AG10803 (cell line): ENCODE results near the gene EPHA10.
A peak's percentile ranks its signal among the peaks of the same experiment; 100 is the strongest.

ENCODE experiments used
- DNase-seq: peaks from one replicate; pipeline ENCODE4 v3.0.0; 2010; ENCODE audit warnings: low read depth
- H3K4me3 ChIP-seq: 2 replicates; pipeline ENCODE4 v1.5.1; 2011; ENCODE audit warnings: mild to moderate bottlenecking, low read length, control low read depth
- CTCF ChIP-seq: conservative IDR thresholded peaks from 2 replicates; pipeline ENCODE4 v1.5.1; 2011; ENCODE audit warnings: mild to moderate bottlenecking, low read length, control low read depth, inconsistent platforms

Gene EPHA10

GRCh38 chr1:37680933-37681332, 84.0 kb downstream of the EPHA10 start:
- DNase-seq: no peak
- TF ChIP-seq CTCF: no peak
- H3K4me3 ChIP-seq: no peak overlapping the region

- H3K4me3 ChIP-seq: no peak overlapping the region
- no peak for DNase-seq
- no peak for TF ChIP-seq CTCF
Observed at GRCh38 chr1:37677808-37678207, 87.1 kb downstream of the EPHA10 start.

GRCh38 chr1:37677143-37677439, 87.8 kb downstream of the EPHA10 start:
- H3K4me3 ChIP-seq: no peak overlapping the region
- no peak for TF ChIP-seq CTCF

GRCh38 chr1:37676281-37677142, 88.4 kb downstream of the EPHA10 start:
- no peak; the same call in 1 of the 2 replicates for TF ChIP-seq CTCF
- no peak overlapping the region for H3K4me3 ChIP-seq
- peak; percentile 66 for DNase-seq

More at GRCh38 chr1:37677143-37677439, 87.8 kb downstream of the EPHA10 start:
- no peak for DNase-seq

GRCh38 chr1:37673920-37674319, 91.0 kb downstream of the EPHA10 start:
- H3K4me3 ChIP-seq: no peak overlapping the region
- no peak for TF ChIP-seq CTCF
- DNase-seq: peak; percentile 20

- no peak overlapping the region for H3K4me3 ChIP-seq
- no peak for DNase-seq
- TF ChIP-seq CTCF: no peak
Observed at GRCh38 chr1:37672136-37672870, 92.6 kb downstream of the EPHA10 start.

GRCh38 chr1:37671261-37671660, 93.7 kb downstream of the EPHA10 start:
- H3K4me3 ChIP-seq: no peak overlapping the region
- DNase-seq: no peak
- no peak for TF ChIP-seq CTCF
